ENCODE measurements around the gene TBC1D30. TPM values are rescaled to one million over a fixed set of nuclear protein-coding genes. Genes with fewer than 3 reads are reported as not detected.

Gene TBC1D30
- total RNA-seq, 1 donor from 2014 or later, result 4.2 TPM

DNA sequence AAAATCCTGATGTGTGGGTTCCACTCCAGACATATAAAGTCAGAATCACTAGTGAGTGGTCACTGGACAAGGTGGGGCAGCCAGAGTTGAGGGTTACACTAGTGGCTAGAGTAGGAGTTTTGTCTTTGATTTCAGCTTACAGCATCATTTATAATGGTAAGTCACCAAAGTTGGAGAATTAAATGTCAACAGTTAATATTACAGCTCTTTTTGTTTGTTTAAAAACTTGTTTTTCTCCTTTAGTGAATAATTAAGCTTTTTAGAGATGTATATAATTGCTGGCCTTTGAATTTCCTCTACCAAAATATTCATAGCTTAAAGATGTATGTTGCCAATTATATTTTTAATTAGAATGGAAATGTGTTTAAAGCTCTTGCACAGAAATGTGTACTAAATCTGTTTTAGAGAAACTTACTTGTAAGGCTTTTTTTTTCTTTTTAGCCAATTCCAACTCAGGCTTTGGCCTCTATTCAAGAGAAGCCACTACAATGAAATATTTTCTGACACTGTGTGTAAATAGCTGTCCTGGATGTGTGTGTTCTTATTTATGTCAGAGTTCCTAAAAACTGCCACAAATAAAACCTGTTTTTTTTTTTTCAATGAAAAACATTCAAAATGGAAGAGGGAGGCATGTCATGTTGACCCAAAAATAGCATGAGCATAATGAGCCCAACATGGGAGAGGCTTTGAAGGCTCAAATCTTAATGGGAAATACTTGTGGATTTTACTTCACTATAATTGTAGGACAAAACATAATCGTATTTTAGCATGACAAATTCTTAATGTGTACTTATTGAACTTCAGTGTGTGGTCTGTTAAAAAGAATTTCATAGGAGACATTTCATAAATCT, 92.2 kb downstream of the TBC1D30 start:
- FAIRE-seq, result no peak
- no peak for DNase-seq (ENCODE audit: low read depth)
- TF ChIP-seq, protein P1, sequence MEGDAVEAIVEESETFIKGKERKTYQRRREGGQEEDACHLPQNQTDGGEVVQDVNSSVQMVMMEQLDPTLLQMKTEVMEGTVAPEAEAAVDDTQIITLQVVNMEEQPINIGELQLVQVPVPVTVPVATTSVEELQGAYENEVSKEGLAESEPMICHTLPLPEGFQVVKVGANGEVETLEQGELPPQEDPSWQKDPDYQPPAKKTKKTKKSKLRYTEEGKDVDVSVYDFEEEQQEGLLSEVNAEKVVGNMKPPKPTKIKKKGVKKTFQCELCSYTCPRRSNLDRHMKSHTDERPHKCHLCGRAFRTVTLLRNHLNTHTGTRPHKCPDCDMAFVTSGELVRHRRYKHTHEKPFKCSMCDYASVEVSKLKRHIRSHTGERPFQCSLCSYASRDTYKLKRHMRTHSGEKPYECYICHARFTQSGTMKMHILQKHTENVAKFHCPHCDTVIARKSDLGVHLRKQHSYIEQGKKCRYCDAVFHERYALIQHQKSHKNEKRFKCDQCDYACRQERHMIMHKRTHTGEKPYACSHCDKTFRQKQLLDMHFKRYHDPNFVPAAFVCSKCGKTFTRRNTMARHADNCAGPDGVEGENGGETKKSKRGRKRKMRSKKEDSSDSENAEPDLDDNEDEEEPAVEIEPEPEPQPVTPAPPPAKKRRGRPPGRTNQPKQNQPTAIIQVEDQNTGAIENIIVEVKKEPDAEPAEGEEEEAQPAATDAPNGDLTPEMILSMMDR (IDR thresholded peaks at IDR 0.05; ENCODE audit: insufficient read depth, low read length, severe bottlenecking), result no peak
- Histone ChIP-seq H3K4me3 (ENCODE audit: low read depth, low read length) (no peak overlapping the region), H3K36me3 (ENCODE audit: control insufficient read depth, insufficient read depth, low read length) (no peaks in the 10 kb centered on the region), H3K27me3 (ENCODE audit: control insufficient read depth, insufficient read depth, low read length) (no peaks in the 10 kb centered on the region)

DNA sequence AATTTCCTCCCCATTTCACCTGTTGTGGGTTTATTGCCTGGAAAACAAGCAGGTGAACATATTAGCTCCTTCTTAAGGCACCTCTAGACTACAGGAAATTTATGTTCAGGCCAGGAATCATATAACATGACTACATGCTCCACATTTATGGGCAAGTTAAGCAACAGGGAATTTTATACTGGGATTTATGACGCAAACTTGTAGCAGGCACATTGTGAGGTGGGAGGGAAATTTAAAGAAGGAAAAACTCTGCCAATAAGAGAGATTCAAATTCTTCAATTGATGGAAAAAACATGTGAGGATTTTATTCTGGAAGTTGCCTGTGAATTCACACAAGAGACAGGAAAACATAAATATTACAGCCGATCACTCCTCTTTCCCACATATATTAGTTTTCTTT, 93.9 kb downstream of the TBC1D30 start:
- DNase-seq (ENCODE audit: low read depth) (no peak), FAIRE-seq (no peak)
- TF ChIP-seq, protein P1 (IDR thresholded peaks at IDR 0.05; ENCODE audit: insufficient read depth, low read length, severe bottlenecking), result no peak
- Histone ChIP-seq H3K36me3 (ENCODE audit: control insufficient read depth, insufficient read depth, low read length) (no peaks in the 10 kb centered on the region), H3K27me3 (ENCODE audit: control insufficient read depth, insufficient read depth, low read length) (no peaks in the 10 kb centered on the region), H3K4me3 (ENCODE audit: low read depth, low read length) (no peak overlapping the region)

DNA sequence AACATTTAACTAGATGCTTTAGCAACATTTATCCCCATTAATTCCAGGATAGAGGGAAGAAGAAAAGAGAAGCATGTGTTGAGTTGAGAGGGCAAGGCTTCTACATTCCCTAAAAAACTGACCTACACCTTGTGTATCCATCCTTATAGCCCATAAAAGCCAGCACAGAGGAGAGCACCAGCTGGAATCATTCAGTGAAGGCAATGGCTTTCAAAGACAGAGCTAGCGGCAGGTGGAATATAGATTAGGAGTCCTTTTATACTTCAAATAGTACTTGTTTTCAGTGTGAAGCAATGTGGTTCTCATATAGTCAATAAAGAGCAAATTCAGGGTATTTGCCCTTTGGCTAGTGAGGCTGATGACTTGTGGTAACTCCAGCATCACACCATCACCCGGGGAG, 94.4 kb downstream of the TBC1D30 start:
- no peak overlapping the region for H3K4me3 ChIP-seq (ENCODE audit: low read depth, low read length)
- no peaks in the 10 kb centered on the region for H3K27me3 ChIP-seq (ENCODE audit: control insufficient read depth, insufficient read depth, low read length)
- FAIRE-seq (no peak), DNase-seq (ENCODE audit: low read depth) (no peak)
- TF ChIP-seq, protein P1 (IDR thresholded peaks at IDR 0.05; ENCODE audit: insufficient read depth, low read length, severe bottlenecking), result no peak
- no peaks in the 10 kb centered on the region for H3K36me3 ChIP-seq (ENCODE audit: control insufficient read depth, insufficient read depth, low read length)

DNA sequence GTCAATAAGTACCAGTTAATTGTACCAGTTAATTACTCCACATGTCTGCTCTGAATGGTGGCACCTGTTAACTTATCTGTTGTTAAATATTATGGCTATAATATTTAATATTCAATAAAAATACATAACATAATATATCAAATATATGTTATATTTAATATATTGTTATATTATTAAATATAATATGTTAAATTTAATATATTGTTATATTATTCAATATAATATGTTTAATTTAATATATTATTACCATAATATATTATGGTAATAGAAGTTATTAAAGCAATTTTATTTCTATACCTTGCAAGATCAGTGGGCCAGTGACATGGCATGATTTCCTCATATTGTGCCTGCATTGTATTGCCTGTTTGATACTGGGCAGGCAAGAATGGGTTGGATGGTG, 98.4 kb downstream of the TBC1D30 start:
- Histone ChIP-seq H3K4me3 (ENCODE audit: low read depth, low read length) (no peak overlapping the region), H3K36me3 (ENCODE audit: control insufficient read depth, insufficient read depth, low read length) (no peaks in the 10 kb centered on the region), H3K27me3 (ENCODE audit: control insufficient read depth, insufficient read depth, low read length) (no peaks in the 10 kb centered on the region)
- FAIRE-seq (no peak), DNase-seq (ENCODE audit: low read depth) (no peak)
- TF ChIP-seq, protein P1 (IDR thresholded peaks at IDR 0.05; ENCODE audit: insufficient read depth, low read length, severe bottlenecking), result no peak

DNA sequence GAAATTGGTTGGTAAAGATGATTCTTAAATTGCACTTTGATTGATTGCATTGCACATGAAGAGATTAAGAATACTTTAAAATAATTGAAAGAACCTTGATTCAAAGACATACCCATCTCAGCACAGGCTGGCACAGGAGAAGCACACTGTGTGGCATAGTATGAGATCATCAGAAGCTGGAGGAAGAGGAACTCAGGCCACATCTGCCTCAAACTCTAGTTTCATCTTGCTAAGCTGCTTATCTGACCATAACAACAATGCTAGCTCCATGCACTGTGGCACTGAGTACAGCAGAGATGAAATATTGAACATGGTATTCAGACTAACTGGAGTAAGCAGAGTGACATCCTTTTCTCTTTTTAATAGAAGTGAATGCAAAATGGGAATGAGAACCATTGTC, 99.1 kb downstream of the TBC1D30 start:
- TF ChIP-seq, protein P1 (IDR thresholded peaks at IDR 0.05; ENCODE audit: insufficient read depth, low read length, severe bottlenecking), result no peak
- FAIRE-seq, result no peak
- H3K36me3 ChIP-seq (ENCODE audit: control insufficient read depth, insufficient read depth, low read length), result no peaks in the 10 kb centered on the region
- DNase-seq (ENCODE audit: low read depth), result no peak
- no peak overlapping the region for H3K4me3 ChIP-seq (ENCODE audit: low read depth, low read length)
- no peaks in the 10 kb centered on the region for H3K27me3 ChIP-seq (ENCODE audit: control insufficient read depth, insufficient read depth, low read length)

Other genes with a start within 250 kb of the TBC1D30 start
- 8.7 and 9.7 TPM in 2 replicates for gene RASSF3, start 214.2 kb upstream of the TBC1D30 start, total RNA-seq
- 82.7 and 99.0 TPM in 2 replicates for gene GNS, start 65.2 kb upstream of the TBC1D30 start, total RNA-seq

Measured in bronchial epithelial cell (primary cell).